ENCODE measurements around the gene VPS35L. TPM values are rescaled to one million over a fixed set of nuclear protein-coding genes. Genes with fewer than 3 reads are reported as not detected.

The VPS35L gene
- total and polyA plus RNA-seq, 2 of the 13 experiments (the other 11 are each of a cell fraction or from before 2014, with no cell fraction given): 1.4 to 1.6 TPM

DNA sequence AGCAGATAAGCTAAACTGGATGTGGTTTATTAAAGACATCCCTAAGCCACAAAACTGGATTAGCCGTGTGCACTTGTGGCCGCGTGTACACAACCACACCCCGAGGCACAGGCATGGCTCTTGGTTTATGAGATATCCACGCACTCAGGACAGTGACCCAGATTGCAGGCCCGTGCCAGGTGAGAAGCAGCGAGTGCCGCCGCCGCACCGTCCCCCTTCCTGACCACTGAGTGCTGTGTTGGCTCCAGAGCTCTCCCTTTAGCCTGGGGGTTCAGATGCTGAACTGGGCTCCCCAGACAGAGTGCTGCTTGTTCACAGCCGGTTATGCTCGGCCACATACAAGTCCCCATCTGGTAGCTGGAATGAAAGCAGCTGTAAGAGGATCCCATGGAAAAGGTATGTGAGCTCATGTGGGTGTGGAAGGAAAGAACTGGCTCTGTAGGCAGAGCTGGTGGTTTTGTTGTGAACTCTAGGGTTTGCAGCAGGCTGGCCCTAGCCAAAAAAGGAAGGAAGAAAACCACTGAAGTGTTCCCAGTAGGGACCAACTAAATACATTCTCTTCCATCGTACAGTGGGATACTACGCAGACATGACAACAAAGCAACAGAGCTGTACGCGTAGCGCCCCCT is 133.0 kb downstream of the VPS35L start (continued):
- TF ChIP-seq, protein P1, sequence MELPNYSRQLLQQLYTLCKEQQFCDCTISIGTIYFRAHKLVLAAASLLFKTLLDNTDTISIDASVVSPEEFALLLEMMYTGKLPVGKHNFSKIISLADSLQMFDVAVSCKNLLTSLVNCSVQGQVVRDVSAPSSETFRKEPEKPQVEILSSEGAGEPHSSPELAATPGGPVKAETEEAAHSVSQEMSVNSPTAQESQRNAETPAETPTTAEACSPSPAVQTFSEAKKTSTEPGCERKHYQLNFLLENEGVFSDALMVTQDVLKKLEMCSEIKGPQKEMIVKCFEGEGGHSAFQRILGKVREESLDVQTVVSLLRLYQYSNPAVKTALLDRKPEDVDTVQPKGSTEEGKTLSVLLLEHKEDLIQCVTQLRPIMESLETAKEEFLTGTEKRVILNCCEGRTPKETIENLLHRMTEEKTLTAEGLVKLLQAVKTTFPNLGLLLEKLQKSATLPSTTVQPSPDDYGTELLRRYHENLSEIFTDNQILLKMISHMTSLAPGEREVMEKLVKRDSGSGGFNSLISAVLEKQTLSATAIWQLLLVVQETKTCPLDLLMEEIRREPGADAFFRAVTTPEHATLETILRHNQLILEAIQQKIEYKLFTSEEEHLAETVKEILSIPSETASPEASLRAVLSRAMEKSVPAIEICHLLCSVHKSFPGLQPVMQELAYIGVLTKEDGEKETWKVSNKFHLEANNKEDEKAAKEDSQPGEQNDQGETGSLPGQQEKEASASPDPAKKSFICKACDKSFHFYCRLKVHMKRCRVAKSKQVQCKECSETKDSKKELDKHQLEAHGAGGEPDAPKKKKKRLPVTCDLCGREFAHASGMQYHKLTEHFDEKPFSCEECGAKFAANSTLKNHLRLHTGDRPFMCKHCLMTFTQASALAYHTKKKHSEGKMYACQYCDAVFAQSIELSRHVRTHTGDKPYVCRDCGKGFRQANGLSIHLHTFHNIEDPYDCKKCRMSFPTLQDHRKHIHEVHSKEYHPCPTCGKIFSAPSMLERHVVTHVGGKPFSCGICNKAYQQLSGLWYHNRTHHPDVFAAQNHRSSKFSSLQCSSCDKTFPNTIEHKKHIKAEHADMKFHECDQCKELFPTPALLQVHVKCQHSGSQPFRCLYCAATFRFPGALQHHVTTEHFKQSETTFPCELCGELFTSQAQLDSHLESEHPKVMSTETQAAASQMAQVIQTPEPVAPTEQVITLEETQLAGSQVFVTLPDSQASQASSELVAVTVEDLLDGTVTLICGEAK (IDR thresholded peaks at IDR 0.05): no peak
- TF ChIP-seq, protein P1 (CRISPR knock-in tag; IDR thresholded peaks at IDR 0.05): no peak
- no peak for TF ChIP-seq ZNF790 (CRISPR knock-in tag; IDR thresholded peaks at IDR 0.05; ENCODE audit: borderline replicate concordance)
- no peak for TF ChIP-seq EZH2 (conservative IDR thresholded peaks at IDR 0.05; ENCODE audit: low read depth, low read length)
- TF ChIP-seq, protein P2, sequence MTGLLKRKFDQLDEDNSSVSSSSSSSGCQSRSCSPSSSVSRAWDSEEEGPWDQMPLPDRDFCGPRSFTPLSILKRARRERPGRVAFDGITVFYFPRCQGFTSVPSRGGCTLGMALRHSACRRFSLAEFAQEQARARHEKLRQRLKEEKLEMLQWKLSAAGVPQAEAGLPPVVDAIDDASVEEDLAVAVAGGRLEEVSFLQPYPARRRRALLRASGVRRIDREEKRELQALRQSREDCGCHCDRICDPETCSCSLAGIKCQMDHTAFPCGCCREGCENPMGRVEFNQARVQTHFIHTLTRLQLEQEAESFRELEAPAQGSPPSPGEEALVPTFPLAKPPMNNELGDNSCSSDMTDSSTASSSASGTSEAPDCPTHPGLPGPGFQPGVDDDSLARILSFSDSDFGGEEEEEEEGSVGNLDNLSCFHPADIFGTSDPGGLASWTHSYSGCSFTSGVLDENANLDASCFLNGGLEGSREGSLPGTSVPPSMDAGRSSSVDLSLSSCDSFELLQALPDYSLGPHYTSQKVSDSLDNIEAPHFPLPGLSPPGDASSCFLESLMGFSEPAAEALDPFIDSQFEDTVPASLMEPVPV (CRISPR knock-in tag; IDR thresholded peaks at IDR 0.05): no peak
- no peak for TF ChIP-seq TGIF2 (CRISPR knock-in tag; IDR thresholded peaks at IDR 0.05)
- TF ChIP-seq CREM (IDR thresholded peaks at IDR 0.05): no peak
- no peak for TF ChIP-seq CREM (CRISPR knock-in tag; IDR thresholded peaks at IDR 0.05)
- no peak for TF ChIP-seq KLF15 (CRISPR knock-in tag; IDR thresholded peaks at IDR 0.05; ENCODE audit: borderline replicate concordance)
- TF ChIP-seq, protein P3, sequence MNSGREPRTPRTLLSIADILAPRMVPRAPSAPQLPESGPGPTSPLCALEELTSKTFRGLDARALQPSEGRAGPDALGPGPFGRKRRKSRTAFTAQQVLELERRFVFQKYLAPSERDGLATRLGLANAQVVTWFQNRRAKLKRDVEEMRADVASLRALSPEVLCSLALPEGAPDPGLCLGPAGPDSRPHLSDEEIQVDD (CRISPR knock-in tag; IDR thresholded peaks at IDR 0.05; ENCODE audit: borderline replicate concordance): no peak

All from HepG2 (cell line).